ENCODE measurements around the gene RAPGEF1.
"Not testable (repeated sequence)": the region's sequence is repeated elsewhere in the genome, so short reads cannot be mapped to it uniquely, and the experiment has no call there.

Gene RAPGEF1

GRCh38 chr9:131739959-131740648 lies at the start of gene RAPGEF1:
Gene RAPGEF1 (minus strand): TSS chr9:131740076. CDS start chr9:131739830, 246 bp downstream.
- DNase-seq (ENCODE audit: low read depth), result no peak

GRCh38 chr9:131788851-131789250 lies 49.0 kb upstream of the RAPGEF1 start:
- DNase-seq (ENCODE audit: low read depth), result no peak

- DNase-seq (ENCODE audit: low read depth), result no peak
Measured at GRCh38 chr9:131787838-131788237, 48.0 kb upstream of the RAPGEF1 start.

- no peak for DNase-seq (ENCODE audit: low read depth)
Measured at GRCh38 chr9:131784748-131785501, 45.0 kb upstream of the RAPGEF1 start.

GRCh38 chr9:131781069-131781468 lies 41.2 kb upstream of the RAPGEF1 start:
- no peak for DNase-seq (ENCODE audit: low read depth)

GRCh38 chr9:131776473-131776872 lies 36.6 kb upstream of the RAPGEF1 start:
- no peak for DNase-seq (ENCODE audit: low read depth)

- DNase-seq (ENCODE audit: low read depth), result no peak
Measured at GRCh38 chr9:131776036-131776435, 36.2 kb upstream of the RAPGEF1 start.

- DNase-seq (ENCODE audit: low read depth), result no peak
Measured at GRCh38 chr9:131774636-131775035, 34.8 kb upstream of the RAPGEF1 start.

- DNase-seq (ENCODE audit: low read depth), result no peak
Measured at GRCh38 chr9:131773911-131774379, 34.1 kb upstream of the RAPGEF1 start.

GRCh38 chr9:131772940-131773339 lies 33.1 kb upstream of the RAPGEF1 start:
- DNase-seq (ENCODE audit: low read depth), result no peak

GRCh38 chr9:131771646-131772045 lies 31.8 kb upstream of the RAPGEF1 start:
- DNase-seq (ENCODE audit: low read depth), result no peak

GRCh38 chr9:131769361-131769760 lies 29.5 kb upstream of the RAPGEF1 start:
- no peak for DNase-seq (ENCODE audit: low read depth)

GRCh38 chr9:131764568-131764967 lies 24.7 kb upstream of the RAPGEF1 start:
- DNase-seq (ENCODE audit: low read depth), result no peak

- DNase-seq (ENCODE audit: low read depth), result no peak
Measured at GRCh38 chr9:131762356-131762932, 22.6 kb upstream of the RAPGEF1 start.

GRCh38 chr9:131759017-131759647 lies 19.3 kb upstream of the RAPGEF1 start:
- no peak for DNase-seq (ENCODE audit: low read depth)

- no peak for DNase-seq (ENCODE audit: low read depth)
Measured at GRCh38 chr9:131757549-131757948, 17.7 kb upstream of the RAPGEF1 start.

GRCh38 chr9:131755541-131756198 lies 15.8 kb upstream of the RAPGEF1 start:
- no peak for DNase-seq (ENCODE audit: low read depth)

- DNase-seq (ENCODE audit: low read depth), result no peak
Measured at GRCh38 chr9:131754846-131755245, 15.0 kb upstream of the RAPGEF1 start.

GRCh38 chr9:131753751-131754150 lies 13.9 kb upstream of the RAPGEF1 start:
- DNase-seq (ENCODE audit: low read depth), result not testable (repeated sequence)

GRCh38 chr9:131752231-131752884 lies 12.5 kb upstream of the RAPGEF1 start:
- DNase-seq (ENCODE audit: low read depth), result no peak

- DNase-seq (ENCODE audit: low read depth), result no peak
Measured at GRCh38 chr9:131748411-131748955, 8.6 kb upstream of the RAPGEF1 start.
